GM23338 (cell line): ENCODE results near the gene LACC1. TPM values are rescaled to one million over a fixed set of nuclear protein-coding genes. Genes with fewer than 3 reads are reported as not detected.
A peak's percentile ranks its signal among the peaks of the same experiment; 100 is the strongest.

Experiments
- ATAC-seq: fragments of 200-7000 bp; cut with Tn5 transposase; 3 replicates; pipeline ENCODE4 v1.9.1; 2020
- DNase-seq: peaks from one replicate; pipeline ENCODE4 v3.0.0-alpha.2; 2015; ENCODE audit warnings: low spot score
- H2AFZ ChIP-seq: fragments of 200-600 bp; sonication (generic); 2 replicates; pipeline ENCODE4 v1.8.0; 2016; ENCODE audit warnings: antibody characterized with exemption, mild to moderate bottlenecking, moderate library complexity
- H3F3A ChIP-seq: fragments of 200-600 bp; sonication (generic); replicated peaks from 2 replicates; pipeline ENCODE4 v1.8.0; 2017; ENCODE audit warnings: antibody characterized with exemption, mixed run types, low read depth
- H3K27ac ChIP-seq: fragments of 200-600 bp; sonication (generic); 2 replicates; pipeline ENCODE4 v1.6.1; 2016; ENCODE audit warnings: low read depth
- H3K27me3 ChIP-seq: fragments of 200-600 bp; sonication (generic); 2 replicates; pipeline ENCODE4 v1.8.0; 2016; ENCODE audit warnings: mild to moderate bottlenecking, mixed run types, moderate library complexity; ENCODE audit not compliant: insufficient read depth
- H3K36me3 ChIP-seq: fragments of 200-600 bp; sonication (generic); 2 replicates; pipeline ENCODE4 v1.8.0; 2016; ENCODE audit warnings: mild to moderate bottlenecking; ENCODE audit not compliant: insufficient read depth
- H3K4me1 ChIP-seq: fragments of 200-600 bp; sonication (generic); 2 replicates; pipeline ENCODE4 v1.8.0; 2016; ENCODE audit warnings: mild to moderate bottlenecking, moderate library complexity; ENCODE audit not compliant: insufficient read depth
- H3K4me2 ChIP-seq: fragments of 200-600 bp; sonication (generic); 2 replicates; pipeline ENCODE4 v1.7.1; 2017; ENCODE audit warnings: mixed run types
- H3K4me3 ChIP-seq: fragments of 200-600 bp; sonication (generic); 2 replicates; pipeline ENCODE4 v1.6.1; 2016; ENCODE audit warnings: mixed run types
- H3K79me2 ChIP-seq: fragments of 200-600 bp; sonication (generic); replicated peaks from 2 replicates; pipeline ENCODE4 v1.8.0; 2017; ENCODE audit warnings: mild to moderate bottlenecking; ENCODE audit not compliant: insufficient read depth
- H3K9me2 ChIP-seq: fragments of 200-600 bp; sonication (generic); 2 replicates; pipeline ENCODE4 v1.8.0; 2017; ENCODE audit not compliant: insufficient read depth
- H4K20me1 ChIP-seq: fragments of 200-600 bp; sonication (generic); replicated peaks from 2 replicates; pipeline ENCODE4 v1.8.0; 2017; ENCODE audit warnings: mild to moderate bottlenecking; ENCODE audit not compliant: insufficient read depth
- H3K27ac Mint-ChIP-seq: 2 replicates; pipeline ENCODE4 v1.8.0; 2020; ENCODE audit warnings: inconsistent platforms, mild to moderate bottlenecking, moderate library complexity, mixed read lengths
- H3K27me3 Mint-ChIP-seq: 3 replicates; pipeline ENCODE4 v1.8.0; 2022; ENCODE audit warnings: low read depth, mild to moderate bottlenecking, moderate library complexity, mixed read lengths, inconsistent platforms; ENCODE audit not compliant: insufficient read depth, poor library complexity
- H3K36me3 Mint-ChIP-seq: 3 replicates; pipeline ENCODE4 v1.8.0; 2021; ENCODE audit warnings: low read depth, mild to moderate bottlenecking, inconsistent platforms, moderate library complexity, mixed read lengths
- H3K4me1 Mint-ChIP-seq: 3 replicates; pipeline ENCODE4 v1.8.0; 2020; ENCODE audit warnings: mild to moderate bottlenecking, inconsistent platforms, mixed read lengths
- H3K4me3 Mint-ChIP-seq: 3 replicates; pipeline ENCODE4 v1.8.0; 2021; ENCODE audit warnings: moderate library complexity, mild to moderate bottlenecking, inconsistent platforms, mixed read lengths
- H3K9me3 Mint-ChIP-seq: 3 replicates; pipeline ENCODE4 v1.8.0; 2020; ENCODE audit warnings: moderate library complexity, mild to moderate bottlenecking, inconsistent platforms, mixed read lengths
- CREB1 ChIP-seq: fragments of 250-450 bp; sonication (Bioruptor Pico); IDR thresholded peaks from 2 replicates; pipeline ENCODE4 v1.5.0; 2020; ENCODE audit warnings: low read depth, mild to moderate bottlenecking, moderate library complexity
- EZH2 ChIP-seq: fragments of 200-600 bp; sonication (generic); IDR thresholded peaks from one replicate; pipeline ENCODE4 v1.8.0; 2017; ENCODE audit warnings: antibody characterized with exemption, mild to moderate bottlenecking, low read depth; ENCODE audit not compliant: unreplicated experiment
- EZH2phosphoT487 ChIP-seq: fragments of 200-600 bp; sonication (generic); IDR thresholded peaks from one replicate; pipeline ENCODE4 v1.8.1; 2018; ENCODE audit warnings: antibody characterized with exemption; ENCODE audit not compliant: unreplicated experiment
- JUNB ChIP-seq: IDR thresholded peaks from one replicate; pipeline ENCODE4 v1.6.1; 2016; ENCODE audit warnings: antibody characterized with exemption; ENCODE audit not compliant: unreplicated experiment
- NANOG ChIP-seq: IDR thresholded peaks from 2 replicates; pipeline ENCODE4 v1.6.1; 2016; ENCODE audit warnings: antibody characterized with exemption, borderline replicate concordance
- POLR2AphosphoS5 ChIP-seq: IDR thresholded peaks from 2 replicates; pipeline ENCODE4 v1.6.1; 2016; ENCODE audit warnings: antibody characterized with exemption, low read depth
- STAT1 ChIP-seq: IDR thresholded peaks from one replicate; pipeline ENCODE4 v1.6.1; 2016; ENCODE audit warnings: antibody characterized with exemption; ENCODE audit not compliant: unreplicated experiment
- ZNF114 ChIP-seq: fragments of 250-450 bp; sonication (Bioruptor Pico); IDR thresholded peaks from 2 replicates; pipeline ENCODE4 v1.5.0; 2020; ENCODE audit warnings: mild to moderate bottlenecking, moderate library complexity
- ZNF331 ChIP-seq: fragments of 250-450 bp; sonication (Bioruptor Pico); IDR thresholded peaks from 2 replicates; pipeline ENCODE4 v1.5.0; 2020; ENCODE audit warnings: low read depth, mild to moderate bottlenecking, moderate library complexity
- polyA plus RNA-seq: library from polyadenylated mRNA; unstranded; fragments of >200 nt; fragmentation: Nextera tagmentation; extraction: Ambion mirVana; gene quantifications from 2 replicates; pipeline ENCODE4 v1.2.1, GENCODE V29; 2016
- total RNA-seq: library from RNA; depleted of rRNA; stranded (reverse); fragments of >200 nt; shearing (Covaris generic); gene quantifications from 2 replicates; pipeline ENCODE4 v1.2.3, GENCODE V29; 2014
- TF ChIP-seq, protein P1 (sequence below): IDR thresholded peaks from 2 replicates; pipeline ENCODE4 v1.6.1; 2016; ENCODE audit warnings: antibody characterized with exemption
- TF ChIP-seq, protein P2 (sequence below): IDR thresholded peaks from one replicate; pipeline ENCODE4 v1.6.1; 2018; ENCODE audit warnings: antibody characterized with exemption; ENCODE audit not compliant: unreplicated experiment
- TF ChIP-seq, protein P3 (sequence below), 2 experiments: fragments of 200-600 bp in 1 of 2; sonication (generic) in 1 of 2; conservative IDR thresholded peaks; 2 replicates each; pipeline versions ENCODE4 v1.5.1 to v1.6.1; 2016 to 2017; ENCODE audit warnings: antibody characterized with exemption in 2 of 2, low read depth in 2 of 2, mild to moderate bottlenecking in 2 of 2, moderate library complexity in 1 of 2
- TF ChIP-seq, protein P4 (sequence below): fragments of 250-450 bp; sonication (Bioruptor Pico); IDR thresholded peaks from 2 replicates; pipeline ENCODE4 v1.5.0; 2020; ENCODE audit warnings: mild to moderate bottlenecking, moderate library complexity

Gene LACC1
- total and polyA plus RNA-seq, 2 experiments from 2014 or later = 4.4 to 4.6 TPM

DNA sequence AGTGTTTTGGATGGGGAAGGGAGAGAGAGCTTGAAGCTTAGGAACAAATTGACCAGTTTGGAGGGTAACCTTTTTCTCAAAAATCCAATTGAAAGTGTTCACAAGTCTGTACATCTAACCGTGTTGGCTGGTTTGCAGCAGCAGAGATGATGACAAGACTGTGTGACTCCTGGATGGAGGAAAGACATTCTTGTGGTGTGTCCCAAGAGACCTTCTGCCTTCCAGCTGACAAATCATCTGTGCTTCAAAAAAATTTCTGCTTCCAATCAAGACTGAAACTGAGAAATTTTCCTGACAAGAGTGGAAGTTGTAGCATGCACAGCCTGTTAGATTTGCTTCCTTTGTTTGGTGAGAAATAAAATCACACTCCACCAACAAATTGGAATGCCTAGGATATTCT, 56.2 kb downstream of the LACC1 start:
- H3K27ac Mint-ChIP-seq = no peak overlapping the region
- H3K27ac ChIP-seq = no peak overlapping the region
- H4K20me1 ChIP-seq = no peaks in the 10 kb centered on the region
- no peak overlapping the region for H3K4me2 ChIP-seq
- peaks cover 2% of the 10 kb centered on the region; the same call in 1 of the 3 replicates for H3K4me1 Mint-ChIP-seq
- no peaks in the 10 kb centered on the region for H3K9me2 ChIP-seq
- H3K4me1 ChIP-seq = no peaks in the 10 kb centered on the region
- no peaks in the 10 kb centered on the region for H3K36me3 Mint-ChIP-seq
- no peak overlapping the region for H3K4me3 ChIP-seq
- no peak for ATAC-seq
- no peak for DNase-seq
- H3K9me3 Mint-ChIP-seq = 0 out of 3 replicates have a peak, but pooled peaks cover 4% of the 10 kb centered on the region
- H3F3A ChIP-seq = no peaks in the 10 kb centered on the region
- H3K36me3 ChIP-seq = no peaks in the 10 kb centered on the region
- no peaks in the 10 kb centered on the region for H3K27me3 ChIP-seq
- H3K4me3 Mint-ChIP-seq = no peak overlapping the region
- TF ChIP-seq STAT1 (no peak), ZNF114 (no peak), EZH2phosphoT487 (no peak), EZH2 (no peak), JUNB (no peak), CREB1 (CRISPR knock-in tag) (no peak), NANOG (no peak), POLR2AphosphoS5 (no peak), ZNF331 (no peak)
- TF ChIP-seq, protein P1, sequence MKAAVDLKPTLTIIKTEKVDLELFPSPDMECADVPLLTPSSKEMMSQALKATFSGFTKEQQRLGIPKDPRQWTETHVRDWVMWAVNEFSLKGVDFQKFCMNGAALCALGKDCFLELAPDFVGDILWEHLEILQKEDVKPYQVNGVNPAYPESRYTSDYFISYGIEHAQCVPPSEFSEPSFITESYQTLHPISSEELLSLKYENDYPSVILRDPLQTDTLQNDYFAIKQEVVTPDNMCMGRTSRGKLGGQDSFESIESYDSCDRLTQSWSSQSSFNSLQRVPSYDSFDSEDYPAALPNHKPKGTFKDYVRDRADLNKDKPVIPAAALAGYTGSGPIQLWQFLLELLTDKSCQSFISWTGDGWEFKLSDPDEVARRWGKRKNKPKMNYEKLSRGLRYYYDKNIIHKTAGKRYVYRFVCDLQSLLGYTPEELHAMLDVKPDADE = no peak
- TF ChIP-seq, protein P2, sequence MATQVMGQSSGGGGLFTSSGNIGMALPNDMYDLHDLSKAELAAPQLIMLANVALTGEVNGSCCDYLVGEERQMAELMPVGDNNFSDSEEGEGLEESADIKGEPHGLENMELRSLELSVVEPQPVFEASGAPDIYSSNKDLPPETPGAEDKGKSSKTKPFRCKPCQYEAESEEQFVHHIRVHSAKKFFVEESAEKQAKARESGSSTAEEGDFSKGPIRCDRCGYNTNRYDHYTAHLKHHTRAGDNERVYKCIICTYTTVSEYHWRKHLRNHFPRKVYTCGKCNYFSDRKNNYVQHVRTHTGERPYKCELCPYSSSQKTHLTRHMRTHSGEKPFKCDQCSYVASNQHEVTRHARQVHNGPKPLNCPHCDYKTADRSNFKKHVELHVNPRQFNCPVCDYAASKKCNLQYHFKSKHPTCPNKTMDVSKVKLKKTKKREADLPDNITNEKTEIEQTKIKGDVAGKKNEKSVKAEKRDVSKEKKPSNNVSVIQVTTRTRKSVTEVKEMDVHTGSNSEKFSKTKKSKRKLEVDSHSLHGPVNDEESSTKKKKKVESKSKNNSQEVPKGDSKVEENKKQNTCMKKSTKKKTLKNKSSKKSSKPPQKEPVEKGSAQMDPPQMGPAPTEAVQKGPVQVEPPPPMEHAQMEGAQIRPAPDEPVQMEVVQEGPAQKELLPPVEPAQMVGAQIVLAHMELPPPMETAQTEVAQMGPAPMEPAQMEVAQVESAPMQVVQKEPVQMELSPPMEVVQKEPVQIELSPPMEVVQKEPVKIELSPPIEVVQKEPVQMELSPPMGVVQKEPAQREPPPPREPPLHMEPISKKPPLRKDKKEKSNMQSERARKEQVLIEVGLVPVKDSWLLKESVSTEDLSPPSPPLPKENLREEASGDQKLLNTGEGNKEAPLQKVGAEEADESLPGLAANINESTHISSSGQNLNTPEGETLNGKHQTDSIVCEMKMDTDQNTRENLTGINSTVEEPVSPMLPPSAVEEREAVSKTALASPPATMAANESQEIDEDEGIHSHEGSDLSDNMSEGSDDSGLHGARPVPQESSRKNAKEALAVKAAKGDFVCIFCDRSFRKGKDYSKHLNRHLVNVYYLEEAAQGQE = no peak
- TF ChIP-seq, protein P3, sequence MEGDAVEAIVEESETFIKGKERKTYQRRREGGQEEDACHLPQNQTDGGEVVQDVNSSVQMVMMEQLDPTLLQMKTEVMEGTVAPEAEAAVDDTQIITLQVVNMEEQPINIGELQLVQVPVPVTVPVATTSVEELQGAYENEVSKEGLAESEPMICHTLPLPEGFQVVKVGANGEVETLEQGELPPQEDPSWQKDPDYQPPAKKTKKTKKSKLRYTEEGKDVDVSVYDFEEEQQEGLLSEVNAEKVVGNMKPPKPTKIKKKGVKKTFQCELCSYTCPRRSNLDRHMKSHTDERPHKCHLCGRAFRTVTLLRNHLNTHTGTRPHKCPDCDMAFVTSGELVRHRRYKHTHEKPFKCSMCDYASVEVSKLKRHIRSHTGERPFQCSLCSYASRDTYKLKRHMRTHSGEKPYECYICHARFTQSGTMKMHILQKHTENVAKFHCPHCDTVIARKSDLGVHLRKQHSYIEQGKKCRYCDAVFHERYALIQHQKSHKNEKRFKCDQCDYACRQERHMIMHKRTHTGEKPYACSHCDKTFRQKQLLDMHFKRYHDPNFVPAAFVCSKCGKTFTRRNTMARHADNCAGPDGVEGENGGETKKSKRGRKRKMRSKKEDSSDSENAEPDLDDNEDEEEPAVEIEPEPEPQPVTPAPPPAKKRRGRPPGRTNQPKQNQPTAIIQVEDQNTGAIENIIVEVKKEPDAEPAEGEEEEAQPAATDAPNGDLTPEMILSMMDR (conservative IDR thresholded peaks at IDR 0.05; ENCODE audit: low read depth in 2 of 2) = no peak
- TF ChIP-seq, protein P4, sequence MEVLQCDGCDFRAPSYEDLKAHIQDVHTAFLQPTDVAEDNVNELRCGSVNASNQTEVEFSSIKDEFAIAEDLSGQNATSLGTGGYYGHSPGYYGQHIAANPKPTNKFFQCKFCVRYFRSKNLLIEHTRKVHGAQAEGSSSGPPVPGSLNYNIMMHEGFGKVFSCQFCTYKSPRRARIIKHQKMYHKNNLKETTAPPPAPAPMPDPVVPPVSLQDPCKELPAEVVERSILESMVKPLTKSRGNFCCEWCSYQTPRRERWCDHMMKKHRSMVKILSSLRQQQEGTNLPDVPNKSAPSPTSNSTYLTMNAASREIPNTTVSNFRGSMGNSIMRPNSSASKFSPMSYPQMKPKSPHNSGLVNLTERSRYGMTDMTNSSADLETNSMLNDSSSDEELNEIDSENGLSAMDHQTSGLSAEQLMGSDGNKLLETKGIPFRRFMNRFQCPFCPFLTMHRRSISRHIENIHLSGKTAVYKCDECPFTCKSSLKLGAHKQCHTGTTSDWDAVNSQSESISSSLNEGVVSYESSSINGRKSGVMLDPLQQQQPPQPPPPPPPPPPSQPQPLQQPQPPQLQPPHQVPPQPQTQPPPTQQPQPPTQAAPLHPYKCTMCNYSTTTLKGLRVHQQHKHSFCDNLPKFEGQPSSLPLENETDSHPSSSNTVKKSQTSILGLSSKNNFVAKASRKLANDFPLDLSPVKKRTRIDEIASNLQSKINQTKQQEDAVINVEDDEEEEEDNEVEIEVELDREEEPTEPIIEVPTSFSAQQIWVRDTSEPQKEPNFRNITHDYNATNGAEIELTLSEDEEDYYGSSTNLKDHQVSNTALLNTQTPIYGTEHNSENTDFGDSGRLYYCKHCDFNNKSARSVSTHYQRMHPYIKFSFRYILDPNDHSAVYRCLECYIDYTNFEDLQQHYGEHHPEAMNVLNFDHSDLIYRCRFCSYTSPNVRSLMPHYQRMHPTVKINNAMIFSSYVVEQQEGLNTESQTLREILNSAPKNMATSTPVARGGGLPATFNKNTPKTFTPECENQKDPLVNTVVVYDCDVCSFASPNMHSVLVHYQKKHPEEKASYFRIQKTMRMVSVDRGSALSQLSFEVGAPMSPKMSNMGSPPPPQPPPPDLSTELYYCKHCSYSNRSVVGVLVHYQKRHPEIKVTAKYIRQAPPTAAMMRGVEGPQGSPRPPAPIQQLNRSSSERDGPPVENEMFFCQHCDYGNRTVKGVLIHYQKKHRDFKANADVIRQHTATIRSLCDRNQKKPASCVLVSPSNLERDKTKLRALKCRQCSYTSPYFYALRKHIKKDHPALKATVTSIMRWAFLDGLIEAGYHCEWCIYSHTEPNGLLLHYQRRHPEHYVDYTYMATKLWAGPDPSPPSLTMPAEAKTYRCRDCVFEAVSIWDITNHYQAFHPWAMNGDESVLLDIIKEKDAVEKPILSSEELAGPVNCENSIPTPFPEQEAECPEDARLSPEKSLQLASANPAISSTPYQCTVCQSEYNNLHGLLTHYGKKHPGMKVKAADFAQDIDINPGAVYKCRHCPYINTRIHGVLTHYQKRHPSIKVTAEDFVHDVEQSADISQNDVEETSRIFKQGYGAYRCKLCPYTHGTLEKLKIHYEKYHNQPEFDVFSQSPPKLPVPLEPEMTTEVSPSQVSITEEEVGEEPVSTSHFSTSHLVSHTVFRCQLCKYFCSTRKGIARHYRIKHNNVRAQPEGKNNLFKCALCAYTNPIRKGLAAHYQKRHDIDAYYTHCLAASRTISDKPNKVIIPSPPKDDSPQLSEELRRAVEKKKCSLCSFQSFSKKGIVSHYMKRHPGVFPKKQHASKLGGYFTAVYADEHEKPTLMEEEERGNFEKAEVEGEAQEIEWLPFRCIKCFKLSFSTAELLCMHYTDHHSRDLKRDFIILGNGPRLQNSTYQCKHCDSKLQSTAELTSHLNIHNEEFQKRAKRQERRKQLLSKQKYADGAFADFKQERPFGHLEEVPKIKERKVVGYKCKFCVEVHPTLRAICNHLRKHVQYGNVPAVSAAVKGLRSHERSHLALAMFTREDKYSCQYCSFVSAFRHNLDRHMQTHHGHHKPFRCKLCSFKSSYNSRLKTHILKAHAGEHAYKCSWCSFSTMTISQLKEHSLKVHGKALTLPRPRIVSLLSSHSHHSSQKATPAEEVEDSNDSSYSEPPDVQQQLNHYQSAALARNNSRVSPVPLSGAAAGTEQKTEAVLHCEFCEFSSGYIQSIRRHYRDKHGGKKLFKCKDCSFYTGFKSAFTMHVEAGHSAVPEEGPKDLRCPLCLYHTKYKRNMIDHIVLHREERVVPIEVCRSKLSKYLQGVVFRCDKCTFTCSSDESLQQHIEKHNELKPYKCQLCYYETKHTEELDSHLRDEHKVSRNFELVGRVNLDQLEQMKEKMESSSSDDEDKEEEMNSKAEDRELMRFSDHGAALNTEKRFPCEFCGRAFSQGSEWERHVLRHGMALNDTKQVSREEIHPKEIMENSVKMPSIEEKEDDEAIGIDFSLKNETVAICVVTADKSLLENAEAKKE (CRISPR knock-in tag) = no peak
- H3K27me3 Mint-ChIP-seq = peaks cover 3% of the 10 kb centered on the region
- H3K79me2 ChIP-seq = no peaks in the 10 kb centered on the region
- peak overlapping the region; percentile 45; the same call in 1 of the 2 replicates for H2AFZ ChIP-seq
